ENCODE results near the gene RRBP1. TPM values are rescaled to one million over a fixed set of nuclear protein-coding genes. Genes with fewer than 3 reads are reported as not detected.

RRBP1 gene
- total RNA-seq, 1 donor = 122 TPM

DNA sequence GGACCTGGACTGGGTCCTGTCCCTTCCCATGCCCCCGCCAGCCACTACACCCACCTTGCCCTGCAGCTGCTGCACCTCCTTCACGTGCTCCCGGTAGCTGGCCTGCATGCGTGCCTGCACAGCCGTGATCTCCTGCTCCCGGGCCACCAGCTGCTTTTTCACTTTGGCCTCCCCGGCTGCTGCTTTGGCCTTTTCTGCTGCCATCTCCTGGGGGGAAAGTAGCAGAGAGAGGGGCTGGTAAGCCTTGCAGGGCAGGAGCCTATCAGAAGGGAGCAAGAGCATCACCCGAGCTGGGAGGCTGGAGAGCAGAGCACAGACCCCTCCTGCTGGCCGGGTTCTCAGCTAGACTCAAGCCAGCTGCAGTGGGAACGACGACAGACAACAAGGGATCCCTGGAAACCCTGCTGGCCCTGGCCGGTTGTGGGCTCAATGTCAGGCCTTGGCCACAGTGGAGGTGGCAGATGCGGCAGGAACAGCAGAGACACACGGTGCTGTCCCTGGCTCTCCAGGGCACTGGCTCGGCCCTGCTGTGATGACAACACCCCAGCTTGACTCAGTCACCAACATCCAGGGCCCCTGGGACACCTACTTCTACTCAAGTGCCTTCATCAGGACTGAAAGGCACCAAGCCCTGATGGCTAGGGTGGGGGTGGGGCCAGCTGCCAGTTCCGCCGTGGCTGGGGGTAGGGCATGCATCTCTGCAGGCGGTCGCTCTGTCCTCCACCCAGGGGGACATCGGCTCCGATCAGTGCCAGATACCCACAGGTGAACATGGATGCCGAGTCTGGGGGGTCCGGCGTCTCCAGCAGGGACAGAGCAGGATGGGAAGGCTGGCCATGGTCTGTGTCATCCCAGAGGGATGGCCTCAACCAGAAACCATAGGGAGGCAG lies 45.3 kb downstream of the RRBP1 start:
- Histone ChIP-seq H3K27ac (ENCODE audit: low read depth, low read length) (no peak overlapping the region), H3K27me3 (ENCODE audit: insufficient read depth, low read length) (no peaks in the 10 kb centered on the region), H3K79me2 (ENCODE audit: insufficient read depth, low read length) (peaks cover 96% of the 10 kb centered on the region), H3K4me2 (ENCODE audit: insufficient read depth, low read length) (no peak overlapping the region), H4K20me1 (ENCODE audit: insufficient read depth, low read length) (peaks cover 78% of the 10 kb centered on the region), H3K36me3 (ENCODE audit: insufficient read depth, low read length) (peaks cover 95% of the 10 kb centered on the region), H3K4me3 (ENCODE audit: insufficient read depth, low read length) (no peak overlapping the region), H3K4me1 (ENCODE audit: insufficient read depth, low read length) (no peaks in the 10 kb centered on the region), H2AFZ (ENCODE audit: low read length) (no peak overlapping the region), H3K9me3 (ENCODE audit: low read depth, low read length) (no peaks in the 10 kb centered on the region)
- TF ChIP-seq, protein P1, sequence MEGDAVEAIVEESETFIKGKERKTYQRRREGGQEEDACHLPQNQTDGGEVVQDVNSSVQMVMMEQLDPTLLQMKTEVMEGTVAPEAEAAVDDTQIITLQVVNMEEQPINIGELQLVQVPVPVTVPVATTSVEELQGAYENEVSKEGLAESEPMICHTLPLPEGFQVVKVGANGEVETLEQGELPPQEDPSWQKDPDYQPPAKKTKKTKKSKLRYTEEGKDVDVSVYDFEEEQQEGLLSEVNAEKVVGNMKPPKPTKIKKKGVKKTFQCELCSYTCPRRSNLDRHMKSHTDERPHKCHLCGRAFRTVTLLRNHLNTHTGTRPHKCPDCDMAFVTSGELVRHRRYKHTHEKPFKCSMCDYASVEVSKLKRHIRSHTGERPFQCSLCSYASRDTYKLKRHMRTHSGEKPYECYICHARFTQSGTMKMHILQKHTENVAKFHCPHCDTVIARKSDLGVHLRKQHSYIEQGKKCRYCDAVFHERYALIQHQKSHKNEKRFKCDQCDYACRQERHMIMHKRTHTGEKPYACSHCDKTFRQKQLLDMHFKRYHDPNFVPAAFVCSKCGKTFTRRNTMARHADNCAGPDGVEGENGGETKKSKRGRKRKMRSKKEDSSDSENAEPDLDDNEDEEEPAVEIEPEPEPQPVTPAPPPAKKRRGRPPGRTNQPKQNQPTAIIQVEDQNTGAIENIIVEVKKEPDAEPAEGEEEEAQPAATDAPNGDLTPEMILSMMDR (IDR thresholded peaks at IDR 0.05; ENCODE audit: extremely low read depth, low read depth, low read length) = no peak
- DNase-seq (ENCODE audit: insufficient read length, low spot score, missing footprints) = no peak

DNA sequence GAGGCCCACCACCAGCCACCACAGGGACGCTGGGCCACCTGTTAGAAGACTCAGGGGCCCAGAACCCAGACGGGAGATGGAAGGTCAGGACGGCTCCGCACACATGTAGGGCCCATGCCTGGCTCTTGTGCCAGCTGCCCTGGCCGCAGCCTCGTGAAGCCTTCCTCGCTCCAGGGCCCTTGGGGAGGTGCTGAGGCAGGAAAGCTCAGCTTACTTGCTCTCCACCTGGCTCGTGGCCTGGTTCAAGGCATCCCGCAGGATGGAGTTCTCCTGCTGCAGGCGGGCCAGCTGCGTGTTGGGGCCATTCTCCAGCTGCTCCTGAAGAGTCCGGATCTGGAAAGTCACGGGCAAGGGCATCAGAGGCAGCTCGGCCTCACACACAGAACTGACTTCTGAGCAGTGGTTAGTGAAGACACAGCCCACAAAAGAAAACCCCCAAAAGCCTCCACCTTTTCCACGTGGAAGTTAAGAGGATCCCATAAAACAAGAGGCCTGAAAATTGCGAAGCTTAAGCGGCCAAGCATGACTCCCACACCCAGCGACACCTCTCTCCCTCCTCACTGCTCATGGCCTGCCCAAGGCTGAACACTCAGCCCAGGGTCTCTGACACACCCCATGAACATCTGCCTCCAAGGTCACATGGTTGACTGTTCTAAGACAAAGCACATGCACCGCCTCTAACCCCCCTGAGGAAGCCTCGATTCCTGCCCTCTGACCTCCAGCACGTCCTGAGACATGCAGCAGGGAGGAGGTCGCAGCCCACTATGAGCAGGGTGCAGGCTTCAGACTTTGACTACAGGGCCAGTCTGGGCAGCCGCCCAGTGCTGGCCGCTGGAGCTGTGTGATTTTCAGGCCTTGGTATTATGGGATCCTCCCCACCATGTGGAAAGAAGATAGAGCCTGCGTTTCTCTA lies 46.5 kb downstream of the RRBP1 start:
- H3K79me2 ChIP-seq (ENCODE audit: insufficient read depth, low read length) = peaks cover 96% of the 10 kb centered on the region
- no peaks in the 10 kb centered on the region for H3K27me3 ChIP-seq (ENCODE audit: insufficient read depth, low read length)
- H3K27ac ChIP-seq (ENCODE audit: low read depth, low read length) = no peak overlapping the region
- peaks cover 76% of the 10 kb centered on the region for H4K20me1 ChIP-seq (ENCODE audit: insufficient read depth, low read length)
- H3K9me3 ChIP-seq (ENCODE audit: low read depth, low read length) = no peaks in the 10 kb centered on the region
- TF ChIP-seq, protein P1 (IDR thresholded peaks at IDR 0.05; ENCODE audit: extremely low read depth, low read depth, low read length) = no peak
- H3K4me2 ChIP-seq (ENCODE audit: insufficient read depth, low read length) = no peak overlapping the region
- no peak overlapping the region for H3K4me3 ChIP-seq (ENCODE audit: insufficient read depth, low read length)
- DNase-seq (ENCODE audit: insufficient read length, low spot score, missing footprints) = no peak
- H3K4me1 ChIP-seq (ENCODE audit: insufficient read depth, low read length) = no peaks in the 10 kb centered on the region
- H3K36me3 ChIP-seq (ENCODE audit: insufficient read depth, low read length) = peaks cover 95% of the 10 kb centered on the region
- H2AFZ ChIP-seq (ENCODE audit: low read length) = no peak overlapping the region

DNA sequence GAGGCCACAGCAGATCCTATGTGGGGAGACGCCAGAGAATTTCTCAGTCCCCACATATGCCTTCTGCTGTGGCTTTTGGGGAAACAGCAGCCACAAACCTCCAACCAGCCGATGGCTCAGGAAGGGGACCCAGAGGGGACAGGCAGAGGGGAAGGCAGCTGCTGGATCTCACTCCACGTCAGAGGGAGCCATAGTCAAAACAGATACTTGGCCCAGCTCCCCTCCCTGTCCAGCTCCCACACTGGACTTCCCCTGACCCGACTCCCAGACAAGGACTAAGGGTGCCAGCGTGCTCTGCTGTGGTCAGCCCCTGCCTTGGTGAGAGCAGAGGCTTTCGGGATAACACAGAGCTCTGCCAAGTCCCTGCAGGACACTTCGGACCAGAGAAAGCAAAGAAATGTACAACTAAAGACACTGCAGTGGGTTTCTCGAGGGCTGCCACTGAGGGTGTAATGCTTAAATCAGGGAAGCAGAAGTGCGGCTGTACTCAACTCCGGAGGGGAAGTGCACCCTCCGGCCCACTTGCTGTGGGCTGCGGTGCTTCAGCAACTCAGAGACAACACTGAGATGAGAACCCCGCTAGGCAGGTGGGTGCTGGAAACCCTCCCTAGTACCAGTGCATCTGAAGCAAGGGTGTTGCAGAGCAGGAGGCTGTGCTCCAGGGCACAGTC lies 47.2 kb downstream of the RRBP1 start:
- Histone ChIP-seq H3K4me2 (ENCODE audit: insufficient read depth, low read length) (no peak overlapping the region), H2AFZ (ENCODE audit: low read length) (no peak overlapping the region), H3K27ac (ENCODE audit: low read depth, low read length) (peak overlapping the region; percentile 33), H3K27me3 (ENCODE audit: insufficient read depth, low read length) (no peaks in the 10 kb centered on the region), H3K79me2 (ENCODE audit: insufficient read depth, low read length) (peaks cover 96% of the 10 kb centered on the region), H3K9me3 (ENCODE audit: low read depth, low read length) (no peaks in the 10 kb centered on the region), H3K4me1 (ENCODE audit: insufficient read depth, low read length) (no peaks in the 10 kb centered on the region), H3K36me3 (ENCODE audit: insufficient read depth, low read length) (peaks cover 95% of the 10 kb centered on the region), H3K4me3 (ENCODE audit: insufficient read depth, low read length) (no peak overlapping the region), H4K20me1 (ENCODE audit: insufficient read depth, low read length) (peaks cover 74% of the 10 kb centered on the region)
- TF ChIP-seq, protein P1 (IDR thresholded peaks at IDR 0.05; ENCODE audit: extremely low read depth, low read depth, low read length) = no peak
- no peak for DNase-seq (ENCODE audit: insufficient read length, low spot score, missing footprints)
